GM18526 (cell line): ENCODE data around the gene ZP1.
A peak's percentile ranks its signal among the peaks of the same experiment; 100 is the strongest.

Experiments used
- POLR2A ChIP-seq: IDR thresholded peaks from 3 replicates; pipeline ENCODE4 v1.6.1; 2011; ENCODE audit not compliant: insufficient read length; ENCODE audit errors: extremely low read depth

ZP1 gene

DNA sequence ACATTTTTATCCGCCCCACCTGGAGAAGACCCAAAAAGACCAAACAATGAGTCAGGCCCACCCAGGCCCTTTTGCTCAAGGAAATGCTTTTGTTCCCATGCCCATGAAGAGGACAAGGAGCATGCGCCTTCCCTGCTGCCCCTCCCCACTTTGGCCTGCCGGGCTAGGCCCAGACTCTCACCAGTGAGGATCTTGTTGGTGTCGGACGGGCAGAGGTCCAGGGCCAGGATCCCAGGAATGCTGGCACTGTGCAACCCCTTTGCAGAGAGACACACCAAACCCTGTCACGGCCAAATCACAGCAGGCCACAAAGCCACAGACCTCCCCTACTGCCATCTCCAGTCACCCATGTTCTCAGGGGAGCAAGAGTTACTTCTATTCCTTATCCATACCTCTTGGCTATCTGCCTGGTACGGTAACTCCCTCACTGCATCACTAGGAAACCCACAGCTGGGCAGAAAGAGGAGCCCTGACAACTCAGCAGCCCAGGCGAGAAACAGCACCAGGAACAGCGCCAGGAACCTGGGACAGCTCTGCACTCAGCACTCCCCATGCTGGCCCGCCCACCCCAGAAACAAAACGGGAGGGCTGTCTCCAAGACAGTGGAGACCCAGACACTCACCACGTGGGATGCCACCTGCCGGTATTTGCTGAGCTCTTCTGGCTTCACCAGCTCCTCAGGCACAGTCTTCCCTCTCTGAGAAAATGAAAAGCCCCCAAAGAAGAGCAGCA, 33.5 kb downstream of the ZP1 start:
- no peak for TF ChIP-seq POLR2A

DNA sequence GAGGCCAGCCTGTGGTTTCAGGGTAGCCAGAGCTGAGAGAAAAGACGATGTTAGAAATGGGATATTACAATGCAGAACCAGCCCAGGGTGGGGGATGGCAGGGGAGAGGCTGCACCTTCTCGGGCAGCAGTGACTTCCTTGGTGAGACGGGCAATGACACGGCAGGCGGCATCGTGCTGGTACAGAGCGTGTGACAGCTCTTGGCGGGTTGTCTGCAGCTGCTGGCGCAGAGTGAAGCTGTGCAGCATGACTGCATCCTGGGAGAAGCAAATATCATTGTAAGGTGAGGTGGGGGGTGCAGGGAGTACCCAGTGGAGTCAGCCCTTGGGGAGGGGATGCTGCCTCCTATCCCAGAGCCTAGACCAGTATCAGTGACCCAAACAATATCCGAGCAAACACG, 35.3 kb downstream of the ZP1 start:
- no peak for TF ChIP-seq POLR2A

DNA sequence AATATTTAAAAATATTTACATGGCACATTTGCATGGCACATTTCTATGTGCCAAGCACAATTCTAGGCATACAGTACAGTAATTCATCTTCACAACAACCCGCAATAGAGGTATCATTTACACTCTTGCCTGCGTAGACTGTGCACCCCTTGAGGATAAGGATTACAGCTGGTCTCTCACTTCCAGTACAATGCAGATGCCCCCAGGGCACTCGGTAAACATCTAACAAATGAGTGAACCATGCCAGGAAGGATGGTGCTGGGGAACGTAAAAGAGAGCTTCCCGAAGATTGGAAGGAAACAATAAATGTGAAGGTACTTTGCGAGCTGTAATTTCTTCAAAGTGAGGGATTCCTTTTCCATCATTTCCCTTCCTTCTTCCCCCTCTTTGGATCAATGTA, 37.7 kb downstream of the ZP1 start:
- TF ChIP-seq POLR2A: no peak

DNA sequence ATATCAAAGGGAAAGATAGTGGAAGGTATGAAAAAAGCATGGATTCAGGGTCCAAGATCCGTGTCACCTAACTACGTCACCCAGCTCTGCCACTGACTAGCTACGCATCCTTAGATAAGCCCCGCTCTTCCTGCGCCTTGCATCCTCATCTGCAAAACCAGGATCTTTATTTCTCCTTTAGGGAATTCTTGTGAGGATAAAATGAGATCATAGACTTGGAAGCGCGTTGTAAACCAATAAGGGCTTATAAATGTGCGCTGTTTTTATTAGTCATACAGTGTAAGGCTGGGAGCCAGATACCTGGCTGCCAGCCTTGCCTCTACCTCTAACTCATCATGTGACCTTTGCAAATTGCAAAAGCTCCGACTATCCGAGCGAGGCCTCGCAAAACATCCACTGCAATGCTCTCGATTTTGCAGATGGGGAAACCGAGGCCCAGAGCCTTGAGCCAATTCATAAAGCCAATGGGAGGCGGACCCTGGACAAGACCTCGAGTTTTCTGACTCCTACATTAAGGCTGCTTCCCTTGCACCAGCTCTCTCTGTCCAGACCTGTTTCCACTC, 38.3 kb downstream of the ZP1 start:
- TF ChIP-seq POLR2A: no peak

DNA sequence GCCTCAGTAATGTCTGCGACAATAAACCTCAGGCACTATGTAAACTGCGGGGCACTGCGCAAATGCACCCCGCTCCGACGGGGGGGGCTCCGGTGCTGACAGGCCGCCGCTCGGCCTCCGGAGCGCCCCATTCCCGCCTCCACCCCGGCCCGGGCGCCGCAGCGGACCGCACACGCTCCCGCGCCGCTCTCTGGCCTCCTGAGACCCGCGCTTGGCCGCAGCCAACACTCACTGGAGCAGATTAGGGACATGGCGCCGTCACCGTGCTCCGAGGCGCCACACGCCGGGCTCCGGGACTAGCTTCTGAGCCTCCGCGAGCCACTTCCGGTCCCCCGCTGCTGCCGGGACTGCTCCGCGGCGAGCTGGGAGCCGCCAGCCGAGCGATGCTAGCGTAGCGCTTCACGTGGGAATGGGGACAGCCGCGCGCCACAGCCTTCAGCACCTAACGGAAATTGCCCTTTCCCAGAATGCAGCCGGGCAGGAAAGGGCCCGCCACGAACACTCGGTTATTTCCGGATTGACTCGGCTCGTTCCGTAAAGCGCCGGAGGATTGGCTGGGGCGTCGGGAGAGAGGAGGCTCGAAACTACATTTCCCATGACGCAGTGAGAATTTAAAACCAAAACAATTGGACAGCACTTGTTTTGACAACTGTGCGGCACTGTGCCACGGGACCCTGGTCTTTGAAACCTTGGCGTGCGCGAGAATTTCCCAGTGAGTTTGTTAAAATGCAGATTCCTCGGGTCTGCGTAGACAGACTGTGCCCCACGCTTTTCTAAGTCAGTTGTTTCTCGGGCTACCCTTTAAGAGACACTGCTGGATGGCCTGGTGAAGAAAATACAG, 39.0 kb downstream of the ZP1 start, which contains the start of gene PRPF19:
Gene PRPF19 (minus strand): TSS at position 454 of the 841 bp plus-strand sequence. CDS start 203 bp downstream, at position 251.
- peak; percentile 86 for TF ChIP-seq POLR2A

DNA sequence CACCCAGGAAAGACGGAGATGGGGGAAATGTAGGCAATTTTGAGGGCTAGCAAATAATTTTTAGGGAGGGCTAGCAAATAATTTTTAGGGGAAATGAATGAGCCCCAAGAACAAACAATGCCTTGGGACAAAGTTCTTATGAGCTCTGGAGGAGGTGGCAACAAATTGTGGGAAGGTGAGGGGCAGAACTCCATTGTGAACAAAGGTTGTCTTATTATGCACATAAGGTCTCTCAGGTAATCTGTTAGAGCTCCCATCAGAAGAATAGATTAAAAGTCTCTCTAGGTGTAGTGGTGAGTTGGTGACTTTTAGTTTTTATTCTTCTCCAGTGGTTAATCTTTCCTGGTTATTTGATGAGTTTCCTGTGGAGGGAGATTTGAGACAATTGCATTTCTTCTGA, 41.5 kb downstream of the ZP1 start:
- TF ChIP-seq POLR2A: no peak

DNA sequence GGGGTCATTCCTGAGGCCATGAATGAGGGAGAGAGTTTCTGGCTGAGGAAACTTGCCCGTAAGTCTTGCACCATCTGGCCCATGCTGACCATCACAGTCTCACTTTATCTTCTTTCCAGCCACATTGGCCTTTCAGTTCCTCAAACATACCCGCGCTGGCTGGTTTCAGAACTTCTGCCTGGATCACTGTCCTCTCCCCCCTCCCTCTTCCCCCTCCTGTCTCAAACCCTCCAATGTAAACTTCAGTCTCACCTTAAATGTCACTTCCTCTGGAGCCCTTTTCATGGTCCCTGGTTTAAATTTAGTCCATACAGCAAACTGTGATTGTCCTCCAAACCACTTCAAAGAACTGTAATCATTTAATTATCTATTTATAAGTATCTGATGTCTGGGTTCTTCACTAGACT, 42.9 kb downstream of the ZP1 start:
- TF ChIP-seq POLR2A: no peak

DNA sequence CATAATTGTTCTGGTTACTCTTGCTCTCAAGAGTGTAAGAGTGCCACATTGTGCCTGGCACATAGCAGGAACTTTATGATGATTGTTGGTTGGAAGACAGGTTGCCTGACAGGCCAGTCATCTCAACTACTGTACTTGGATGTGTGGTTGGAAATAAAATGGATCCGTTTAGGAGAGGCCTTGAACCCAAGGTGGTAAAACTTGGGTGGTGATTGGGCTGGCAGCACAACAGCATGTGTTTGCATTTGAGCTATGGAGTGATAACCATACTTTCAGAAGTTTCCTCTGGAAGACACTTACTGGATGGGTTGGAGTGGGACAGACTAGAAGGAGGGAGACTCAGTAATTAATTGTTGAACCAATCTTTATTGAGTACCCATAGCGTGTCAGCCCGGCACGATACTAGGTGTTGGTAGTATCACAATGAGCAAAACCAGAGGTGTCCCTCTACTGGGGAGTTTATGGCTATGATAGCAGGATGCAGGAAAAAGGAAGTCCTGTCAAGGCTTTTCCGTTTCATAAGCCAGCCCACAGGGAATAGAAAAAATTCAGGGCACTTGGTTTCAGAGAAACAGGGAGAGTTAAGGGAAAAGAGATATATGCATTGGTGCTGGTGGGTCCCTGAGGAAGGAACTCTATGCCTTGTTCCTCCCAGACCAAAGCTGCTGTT, 43.5 kb downstream of the ZP1 start:
- TF ChIP-seq POLR2A: no peak

DNA sequence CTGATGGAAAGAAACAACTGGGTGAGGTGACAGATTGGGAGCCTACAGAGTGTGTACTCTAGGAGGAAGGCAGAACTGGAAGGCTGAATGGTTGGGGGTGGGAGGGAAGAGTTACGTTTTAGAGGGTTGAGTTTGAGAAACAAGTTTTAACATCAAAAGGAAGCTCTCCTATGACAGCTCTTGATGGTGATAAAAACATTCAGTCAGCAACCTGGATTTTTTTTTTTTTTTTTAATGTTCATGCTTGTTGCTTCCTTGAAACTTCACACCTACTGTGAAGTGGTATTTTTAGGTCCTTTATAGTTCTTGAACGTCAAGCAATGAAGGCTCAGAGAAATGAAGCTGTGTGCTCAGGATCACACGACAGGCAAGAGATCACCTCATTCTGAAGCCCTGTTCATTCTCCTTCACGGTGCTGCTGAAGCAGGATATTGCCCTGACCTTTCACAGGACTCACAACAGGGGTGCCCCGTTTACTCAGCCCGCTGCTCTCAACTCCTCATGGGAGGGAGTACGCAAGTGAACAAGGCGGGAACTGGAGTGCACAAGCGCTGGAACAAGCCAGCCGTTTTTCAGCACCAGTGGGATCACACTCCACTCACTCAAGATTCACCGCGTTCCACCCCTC, 45.0 kb downstream of the ZP1 start:
- no peak for TF ChIP-seq POLR2A

DNA sequence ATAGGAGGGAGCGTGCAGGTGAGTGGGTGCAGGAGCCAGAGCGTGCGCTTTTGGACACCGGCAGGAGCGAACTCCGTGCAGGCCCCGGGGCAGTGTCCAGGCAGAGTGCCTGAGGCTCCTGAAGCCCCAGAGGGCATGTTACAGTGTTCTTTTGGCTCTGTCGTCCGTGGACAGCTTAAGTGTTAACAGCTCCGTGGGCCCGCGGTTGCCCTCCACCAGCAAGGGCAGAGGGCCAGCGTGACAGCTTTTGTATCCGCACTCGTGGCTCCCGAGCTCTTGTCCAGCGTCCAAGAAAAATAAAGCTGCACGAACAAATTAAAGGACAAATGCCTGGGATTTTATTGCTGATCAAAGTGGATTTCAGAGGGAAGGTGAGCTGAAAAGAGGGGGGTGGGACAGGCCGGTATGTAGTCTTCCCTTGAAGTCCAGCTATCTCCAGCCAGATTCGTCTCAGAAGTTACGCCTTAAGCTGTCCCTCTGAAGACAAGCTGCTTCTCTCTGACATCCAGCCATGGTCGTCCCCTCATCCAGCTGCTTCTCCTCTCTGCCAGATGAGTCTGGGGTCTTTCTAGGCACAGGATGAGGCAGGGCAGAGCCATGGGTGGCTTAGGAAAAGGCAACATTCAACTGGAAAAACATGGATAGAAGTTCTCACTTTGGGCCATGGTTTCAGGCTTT, 45.6 kb downstream of the ZP1 start:
- no peak for TF ChIP-seq POLR2A

DNA sequence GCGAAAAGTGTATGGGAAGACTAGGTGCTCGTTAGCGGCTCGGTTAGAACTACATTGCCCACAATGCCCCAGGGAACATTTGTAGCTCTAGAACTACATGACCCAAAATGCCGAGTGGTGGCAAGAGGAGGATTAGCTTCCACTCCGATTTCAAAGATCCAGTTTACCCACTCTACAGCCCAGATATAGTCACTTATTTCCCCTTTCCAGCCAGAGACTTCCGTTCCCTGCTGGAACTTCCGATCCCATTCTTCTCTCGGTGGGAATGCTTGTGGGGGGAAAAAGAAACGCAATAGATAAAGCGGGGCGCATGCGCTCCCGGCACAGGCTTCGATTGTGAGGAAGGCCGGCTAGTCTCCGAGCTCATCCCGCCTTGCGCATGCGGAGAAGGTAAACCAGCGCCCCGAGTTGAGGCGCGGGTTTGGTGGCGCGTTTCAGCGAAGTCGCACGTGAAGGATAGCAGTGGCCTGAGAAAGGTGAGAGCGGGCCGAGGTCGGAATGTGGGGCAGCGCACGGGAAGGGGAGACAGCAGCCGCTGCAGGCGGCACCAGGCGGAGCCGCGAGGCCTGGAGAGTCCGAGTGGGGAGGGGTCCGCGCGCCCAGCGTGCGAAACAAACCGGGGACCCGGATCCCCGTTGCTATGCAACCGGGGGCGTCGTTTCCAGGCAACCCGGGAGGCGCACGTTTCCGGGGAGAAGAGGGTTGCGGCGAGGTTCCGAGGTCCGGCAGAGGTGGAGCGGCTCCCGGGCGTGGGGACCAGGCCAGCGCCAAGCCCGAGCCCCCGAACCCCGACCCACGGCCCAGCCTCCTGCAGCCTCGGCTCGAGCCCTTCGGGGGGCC, 46.7 kb downstream of the ZP1 start, which contains the start of gene TMEM109:
Gene TMEM109 (plus strand): TSS at position 366 of the 840 bp plus-strand sequence. CDS start 5,536 bp downstream, outside the sequence.
- peak; percentile 32 for TF ChIP-seq POLR2A

DNA sequence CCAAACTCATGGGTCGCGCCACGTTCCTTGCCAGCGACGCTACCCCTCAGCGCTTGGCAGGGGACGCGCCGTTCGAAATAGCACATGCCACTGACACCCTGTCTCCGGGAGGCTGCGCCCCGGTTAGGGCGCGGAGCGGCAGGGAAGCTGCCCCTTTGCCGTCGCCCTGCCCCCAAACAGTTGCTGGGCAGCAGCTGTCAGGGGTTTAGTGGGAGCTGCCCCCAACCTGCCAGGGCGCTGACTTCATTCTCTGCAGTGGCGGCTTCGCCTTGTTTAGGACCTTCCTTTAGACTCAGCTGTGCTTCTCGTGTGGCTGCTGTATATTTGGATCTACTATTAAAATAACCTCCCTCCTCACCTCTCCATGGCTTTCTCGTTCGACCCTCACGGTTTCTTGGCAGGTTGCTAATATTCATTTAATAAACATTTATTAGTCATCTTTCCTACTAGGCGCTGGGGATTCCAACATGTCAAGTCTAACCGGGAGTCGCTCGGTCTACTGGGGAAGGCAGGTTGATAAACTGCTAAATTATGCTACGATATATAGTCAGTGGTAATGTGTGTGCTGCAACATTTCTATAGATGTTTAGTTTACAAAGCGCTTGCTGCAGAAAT, 47.4 kb downstream of the ZP1 start:
- no peak for TF ChIP-seq POLR2A
